Activated CD8-positive, alpha-beta T cell treated with anti-CD3 and anti-CD28 coated beads for 36 hours (primary cell): Measurements from ENCODE around the gene CMIP. TPM values are rescaled to one million over a fixed set of nuclear protein-coding genes. Genes with fewer than 3 reads are reported as not detected.

Source experiments
- ATAC-seq: fragments of 200-7000 bp; cut with Tn5 transposase; one replicate; pipeline ENCODE4 v1.10.0; 2021; ENCODE audit warnings: mild to moderate bottlenecking, moderate library complexity
- CTCF ChIA-PET: fragments of 350-600 bp; sonication (Branson Sonifier 250); formaldehyde crosslinking; loops from one replicate; lab custom pipeline; 2021; ENCODE audit warnings: antibody characterized with exemption; lab: Charles Lee
- POLR2A ChIA-PET: fragments of 350-600 bp; sonication (Branson Sonifier 250); formaldehyde crosslinking; loops from one replicate; lab custom pipeline; 2021; ENCODE audit warnings: antibody characterized with exemption; lab: Charles Lee
- DNase-seq: peaks from one replicate; pipeline ENCODE4 v3.0.0-alpha.2; 2020
- H3K27ac Mint-ChIP-seq: one replicate; pipeline ENCODE4 v1.8.0; 2021; ENCODE audit warnings: mild to moderate bottlenecking, mixed read lengths
- H3K27me3 Mint-ChIP-seq: one replicate; pipeline ENCODE4 v1.8.0; 2021; ENCODE audit warnings: mixed read lengths
- H3K36me3 Mint-ChIP-seq: one replicate; pipeline ENCODE4 v1.8.0; 2021; ENCODE audit warnings: low read depth, mixed read lengths
- H3K4me1 Mint-ChIP-seq: one replicate; pipeline ENCODE4 v1.8.0; 2021; ENCODE audit warnings: low read depth, mixed read lengths
- H3K4me3 Mint-ChIP-seq: one replicate; pipeline ENCODE4 v1.8.0; 2021; ENCODE audit warnings: mild to moderate bottlenecking, moderate library complexity, mixed read lengths
- H3K9me3 Mint-ChIP-seq: one replicate; pipeline ENCODE4 v1.8.0; 2021; ENCODE audit warnings: mixed read lengths
- intact Hi-C: fragments of 100-400 bp; cut with micrococcal nuclease; formaldehyde crosslinking; loops from one replicate; pipeline ENCODE4 v1.10.0; 2022
- total RNA-seq, 2 experiments: library from RNA; stranded (reverse); gene quantifications; one replicate each; pipeline ENCODE4 v1.2.3, GENCODE V29; 2021
- TF ChIP-seq, protein P1 (sequence below): fragments of 200-600 bp; IDR thresholded peaks from one replicate; pipeline ENCODE4 v1.8.0; 2022; ENCODE audit warnings: antibody characterized with exemption, mild to moderate bottlenecking

Gene CMIP
- total RNA-seq, 2 experiments from 2014 or later, result 37.6 to 38.5 TPM

DNA sequence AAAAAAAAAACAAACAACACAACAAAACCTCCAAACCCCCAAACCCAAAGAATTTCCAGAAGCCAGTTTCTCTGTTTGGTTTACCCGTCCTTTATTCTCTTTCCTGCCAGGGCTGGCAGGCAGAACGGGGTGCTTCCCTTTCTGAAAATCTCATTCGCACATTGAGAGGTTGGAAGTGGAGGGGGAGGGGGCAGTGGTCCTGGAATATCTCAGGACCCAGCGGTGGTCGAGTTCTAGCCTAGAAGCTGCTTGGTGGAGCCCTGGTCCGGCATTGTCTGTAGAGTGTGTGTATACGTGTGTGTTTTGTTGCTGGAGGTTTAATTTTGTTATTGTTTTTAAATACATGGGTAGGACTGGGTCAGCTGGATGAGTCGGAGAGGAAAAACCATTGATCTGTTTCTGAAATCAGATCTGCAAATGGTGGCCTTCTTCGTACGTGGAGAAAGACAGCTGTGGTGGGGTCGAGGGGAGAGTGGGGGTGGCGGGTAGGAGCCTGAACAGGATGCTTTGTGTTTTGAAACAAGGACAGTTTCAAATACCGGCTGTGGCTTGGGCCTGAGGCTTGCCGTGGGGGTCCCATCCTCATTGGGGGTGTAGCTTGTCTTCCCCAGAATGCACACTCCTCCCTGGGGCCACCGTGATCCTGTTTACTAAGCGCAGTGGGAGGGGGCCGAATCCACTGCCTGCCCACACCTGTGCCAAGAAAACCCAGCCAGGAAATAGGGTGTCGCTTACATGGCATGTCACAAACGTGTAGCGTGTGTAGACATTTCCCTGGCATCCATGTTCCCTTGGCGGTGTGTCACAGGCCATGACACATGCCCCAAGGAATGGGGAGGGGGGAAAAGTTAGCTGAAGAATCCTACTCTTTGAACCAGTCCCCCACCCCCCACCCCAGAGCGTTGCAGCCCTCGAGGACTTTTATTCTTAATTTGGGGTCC lies 1.6 kb downstream of the CMIP start:
- Mint-ChIP-seq H3K9me3 (peaks cover 11% of the 10 kb centered on the region), H3K4me3 (peak overlapping the region; percentile 87), H3K27ac (peak overlapping the region; percentile 88), H3K36me3 (peaks cover 21% of the 10 kb centered on the region), H3K27me3 (peaks cover 2% of the 10 kb centered on the region), H3K4me1 (peaks cover 60% of the 10 kb centered on the region)
- DNase-seq (peak; percentile 55), ATAC-seq (peak; percentile 15)
- TF ChIP-seq, protein P1, sequence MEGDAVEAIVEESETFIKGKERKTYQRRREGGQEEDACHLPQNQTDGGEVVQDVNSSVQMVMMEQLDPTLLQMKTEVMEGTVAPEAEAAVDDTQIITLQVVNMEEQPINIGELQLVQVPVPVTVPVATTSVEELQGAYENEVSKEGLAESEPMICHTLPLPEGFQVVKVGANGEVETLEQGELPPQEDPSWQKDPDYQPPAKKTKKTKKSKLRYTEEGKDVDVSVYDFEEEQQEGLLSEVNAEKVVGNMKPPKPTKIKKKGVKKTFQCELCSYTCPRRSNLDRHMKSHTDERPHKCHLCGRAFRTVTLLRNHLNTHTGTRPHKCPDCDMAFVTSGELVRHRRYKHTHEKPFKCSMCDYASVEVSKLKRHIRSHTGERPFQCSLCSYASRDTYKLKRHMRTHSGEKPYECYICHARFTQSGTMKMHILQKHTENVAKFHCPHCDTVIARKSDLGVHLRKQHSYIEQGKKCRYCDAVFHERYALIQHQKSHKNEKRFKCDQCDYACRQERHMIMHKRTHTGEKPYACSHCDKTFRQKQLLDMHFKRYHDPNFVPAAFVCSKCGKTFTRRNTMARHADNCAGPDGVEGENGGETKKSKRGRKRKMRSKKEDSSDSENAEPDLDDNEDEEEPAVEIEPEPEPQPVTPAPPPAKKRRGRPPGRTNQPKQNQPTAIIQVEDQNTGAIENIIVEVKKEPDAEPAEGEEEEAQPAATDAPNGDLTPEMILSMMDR, result no peak
- ChIA-PET CTCF (no interaction called here), POLR2A (interaction anchor here (0.5 to 1.0 kb wide), 2 partner anchors 42 to 269 kb away, joined by 3 read pairs; no protein-coding TSS in a partner anchor)
- intact Hi-C loops, result loop anchor here (5.0 kb wide), 1 partner anchor 76 kb away; no protein-coding TSS in a partner anchor

DNA sequence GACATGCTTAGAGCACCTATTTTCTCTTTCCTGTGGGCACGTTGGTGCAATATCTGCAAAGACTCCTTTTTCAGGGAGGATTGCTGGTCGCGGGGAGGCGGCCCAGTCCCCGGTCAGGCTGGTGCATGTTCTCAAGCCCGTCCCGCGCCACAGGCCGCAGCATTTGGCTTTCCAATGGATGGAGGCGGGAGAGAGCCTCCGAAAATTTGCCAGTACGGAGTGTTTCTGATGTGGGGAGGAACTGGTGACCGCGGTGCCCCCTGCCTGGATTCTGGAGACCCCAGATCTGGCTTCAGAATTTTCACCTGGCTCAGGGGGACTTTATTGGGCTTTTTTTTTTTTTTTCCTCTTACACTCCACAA lies 2.3 kb downstream of the CMIP start:
- ChIA-PET POLR2A (no interaction called here), CTCF (no interaction called here)
- H3K27ac Mint-ChIP-seq, result peak overlapping the region; percentile 88
- peaks cover 14% of the 10 kb centered on the region for H3K9me3 Mint-ChIP-seq
- TF ChIP-seq, protein P1, result no peak
- no peak for DNase-seq
- intact Hi-C loops, result loop anchor here (5.0 kb wide), 1 partner anchor 75 kb away; no protein-coding TSS in a partner anchor
- no peak for ATAC-seq
- peaks cover 67% of the 10 kb centered on the region for H3K4me1 Mint-ChIP-seq
- H3K4me3 Mint-ChIP-seq, result peak overlapping the region; percentile 87
- H3K27me3 Mint-ChIP-seq, result peaks cover 2% of the 10 kb centered on the region
- peaks cover 26% of the 10 kb centered on the region for H3K36me3 Mint-ChIP-seq

DNA sequence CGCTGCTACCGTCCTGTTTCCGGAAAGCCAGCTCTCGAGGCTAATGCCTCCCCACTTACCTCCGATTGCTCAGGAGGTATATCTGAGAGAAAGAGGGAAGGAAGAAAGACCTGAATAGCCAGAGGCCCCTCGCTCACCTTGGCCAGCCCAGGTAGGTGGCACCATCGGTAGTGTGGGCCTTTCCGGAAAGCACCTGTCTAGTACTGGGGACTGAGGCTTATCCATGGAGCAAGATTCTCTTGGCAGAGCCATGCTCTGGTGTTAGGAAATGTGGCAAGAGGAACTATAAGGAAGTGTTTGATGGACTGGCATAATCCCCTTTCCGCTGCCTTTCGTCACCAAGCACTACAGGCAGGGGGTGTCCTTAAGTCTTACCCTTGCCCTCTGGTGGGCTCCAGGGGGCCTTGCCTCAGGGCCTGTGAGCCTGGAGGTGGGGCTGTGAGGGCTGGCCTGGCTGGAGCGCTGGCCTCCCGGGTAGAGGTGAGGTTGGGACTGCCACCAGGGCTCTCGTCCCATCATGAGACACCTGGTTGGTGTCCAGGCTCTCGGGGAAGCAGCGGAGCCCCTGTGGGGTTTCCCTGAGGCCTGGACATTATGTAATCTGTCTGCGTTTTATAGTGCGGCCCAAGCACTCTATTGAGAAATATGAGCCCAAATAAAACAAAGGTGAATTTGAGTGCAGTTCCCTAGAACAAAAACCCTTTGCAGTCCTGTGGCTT lies 2.9 kb downstream of the CMIP start:
- Mint-ChIP-seq H3K9me3 (peaks cover 14% of the 10 kb centered on the region), H3K36me3 (peaks cover 32% of the 10 kb centered on the region), H3K27me3 (peaks cover 2% of the 10 kb centered on the region), H3K4me1 (peaks cover 73% of the 10 kb centered on the region), H3K4me3 (peak overlapping the region; percentile 87), H3K27ac (peak overlapping the region; percentile 88)
- intact Hi-C loops, result loop anchor here (5.0 kb wide), 1 partner anchor 75 kb away; no protein-coding TSS in a partner anchor
- ChIA-PET CTCF (no interaction called here), POLR2A (interaction anchor here (0.8 kb wide), 1 partner anchor 11 kb away, joined by 3 read pairs; no protein-coding TSS in a partner anchor)
- no peak for ATAC-seq
- TF ChIP-seq, protein P1, result no peak
- DNase-seq, result no peak

DNA sequence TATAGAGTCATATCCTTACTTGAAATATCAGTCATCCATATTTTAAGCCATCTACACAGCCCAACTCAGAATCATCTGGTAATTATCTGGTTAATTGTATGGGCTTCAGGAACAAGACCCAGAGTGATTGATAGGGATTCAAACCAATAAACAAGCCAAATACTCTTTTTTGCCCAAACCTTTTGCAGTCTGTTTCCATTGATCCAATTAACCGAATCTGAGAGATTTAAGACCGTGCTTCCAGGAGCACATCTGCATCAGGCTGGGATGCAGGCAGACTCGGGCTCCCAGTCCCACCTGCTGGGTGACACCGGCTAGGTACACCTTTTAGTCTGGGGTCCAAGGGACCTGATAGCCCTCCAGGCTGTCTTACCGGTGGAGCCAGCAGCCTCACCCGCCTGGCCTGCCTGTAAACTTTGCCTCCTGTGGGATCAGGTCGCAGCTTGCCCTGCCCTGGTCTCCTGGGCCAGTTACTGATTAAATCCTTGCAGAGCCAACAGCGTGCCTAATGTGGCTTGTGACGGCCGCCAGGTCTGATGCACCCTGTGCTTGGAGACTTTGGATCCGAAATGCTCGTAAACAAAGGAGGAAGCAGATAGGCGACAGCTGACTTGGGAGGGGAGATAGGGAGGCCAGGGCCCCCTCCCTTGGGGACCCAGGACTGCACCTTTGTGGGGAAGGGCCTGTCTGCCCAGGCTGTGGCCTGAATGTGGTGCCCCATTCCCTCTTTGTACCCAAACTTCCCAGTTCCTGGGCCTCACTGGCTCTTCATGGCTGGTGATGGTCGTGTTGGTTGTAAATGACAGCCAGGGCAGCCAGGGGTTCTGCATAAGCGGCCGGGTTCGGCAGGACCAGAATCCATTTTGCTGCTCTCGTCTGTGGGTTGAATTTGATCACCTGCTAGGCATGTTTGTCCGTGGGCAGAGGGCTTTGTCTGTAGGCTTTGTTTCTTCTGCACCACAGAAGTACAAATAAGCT lies 3.8 kb downstream of the CMIP start:
- Mint-ChIP-seq H3K27me3 (no peaks in the 10 kb centered on the region), H3K36me3 (peaks cover 32% of the 10 kb centered on the region), H3K27ac (peak overlapping the region; percentile 3), H3K4me3 (peak overlapping the region; percentile 16), H3K4me1 (peaks cover 69% of the 10 kb centered on the region), H3K9me3 (peaks cover 14% of the 10 kb centered on the region)
- ChIA-PET CTCF (no interaction called here), POLR2A (interaction anchor here (0.8 to 1.0 kb wide), 2 partner anchors 10 to 12 kb away, joined by 3 to 4 read pairs; no protein-coding TSS in a partner anchor)
- ATAC-seq (no peak), DNase-seq (no peak)
- TF ChIP-seq, protein P1, result no peak
- intact Hi-C loops, result loop anchor here (5.0 kb wide), 1 partner anchor 74 kb away; no protein-coding TSS in a partner anchor
